IMR-90 (cell line): ENCODE results near the gene CNTN4. TPM values are rescaled to one million over a fixed set of nuclear protein-coding genes. Genes with fewer than 3 reads are reported as not detected.

Experiments
- ATAC-seq: fragments of 200-7000 bp; cut with Tn5 transposase; 2 replicates; pipeline ENCODE4 v1.9.1; 2020; ENCODE audit warnings: low read depth, mild to moderate bottlenecking, moderate library complexity
- BruUV-seq: library from RNA; stranded (reverse); fragments of 400-500 nt; replicated peaks from 2 replicates; lab custom pipeline; 2021; lab: Mats Ljungman, UMichigan
- CTCF ChIA-PET: fragments of 300-600 bp; formaldehyde crosslinking; extraction: SDS; loops from one replicate; lab custom pipeline; 2021; ENCODE audit warnings: antibody characterized with exemption; lab: Yijun Ruan, JAX
- POLR2A ChIA-PET: fragments of 300-600 bp; sonication (Branson Sonifier 250); formaldehyde crosslinking; loops from one replicate; lab custom pipeline; 2022; ENCODE audit warnings: antibody characterized with exemption; ENCODE audit not compliant: unreplicated experiment; lab: Charles Lee
- DNase-seq: peaks from one replicate; pipeline ENCODE4 v3.0.0; 2013
- H2AFZ ChIP-seq: replicated peaks from 2 replicates; pipeline ENCODE3; 2013; ENCODE audit warnings: low read length, mild to moderate bottlenecking; ENCODE audit not compliant: poor library complexity
- H2AK5ac ChIP-seq: 2 replicates; pipeline ENCODE4 v1.6.1; 2013; ENCODE audit warnings: low read depth, low read length, inconsistent platforms
- H2AK9ac ChIP-seq: replicated peaks from 2 replicates; pipeline ENCODE3; 2013; ENCODE audit warnings: mild to moderate bottlenecking, low read depth, low read length, moderate library complexity; ENCODE audit not compliant: poor library complexity
- H2BK120ac ChIP-seq: 2 replicates; pipeline ENCODE4 v1.6.1; 2013; ENCODE audit warnings: low read depth, low read length, inconsistent platforms
- H2BK15ac ChIP-seq: 3 replicates; pipeline ENCODE4 v1.6.1; 2013; ENCODE audit warnings: low read depth, low read length, inconsistent platforms
- H2BK20ac ChIP-seq: 2 replicates; pipeline ENCODE4 v1.6.1; 2013; ENCODE audit warnings: low read depth, mild to moderate bottlenecking, inconsistent platforms, low read length, moderate library complexity
- H2BK5ac ChIP-seq: 2 replicates; pipeline ENCODE4 v1.6.1; 2013; ENCODE audit warnings: mild to moderate bottlenecking, low read depth, low read length, inconsistent platforms; ENCODE audit not compliant: poor library complexity, severe bottlenecking
- H3K14ac ChIP-seq: replicated peaks from 2 replicates; pipeline ENCODE4 v1.6.1; 2013; ENCODE audit warnings: low read depth, low read length, inconsistent platforms
- H3K18ac ChIP-seq: 2 replicates; pipeline ENCODE4 v1.6.1; 2013; ENCODE audit warnings: low read depth, low read length, control low read depth
- H3K23ac ChIP-seq: 2 replicates; pipeline ENCODE4 v1.6.1; 2013; ENCODE audit warnings: low read depth, low read length, inconsistent platforms
- H3K27ac ChIP-seq: 2 replicates; pipeline ENCODE4 v1.5.1; 2013; ENCODE audit warnings: mild to moderate bottlenecking, control low read depth, low read length; ENCODE audit not compliant: insufficient read depth
- H3K27me3 ChIP-seq: 2 replicates; pipeline ENCODE4 v1.6.1; 2013; ENCODE audit warnings: low read length; ENCODE audit not compliant: control insufficient read depth, insufficient read depth
- H3K36me3 ChIP-seq: 2 replicates; pipeline ENCODE4 v1.6.1; 2013; ENCODE audit warnings: low read length, mixed read lengths; ENCODE audit not compliant: control insufficient read depth, insufficient read depth
- H3K4ac ChIP-seq: 2 replicates; pipeline ENCODE4 v1.6.1; 2013; ENCODE audit warnings: low read depth, low read length, inconsistent platforms
- H3K4me1 ChIP-seq: 2 replicates; pipeline ENCODE4 v1.6.1; 2013; ENCODE audit warnings: low read length, mixed read lengths; ENCODE audit not compliant: control insufficient read depth, insufficient read depth
- H3K4me2 ChIP-seq: 2 replicates; pipeline ENCODE4 v1.6.1; 2013; ENCODE audit warnings: low read depth, mild to moderate bottlenecking, control low read depth, low read length, moderate library complexity
- H3K4me3 ChIP-seq: 2 replicates; pipeline ENCODE4 v1.5.1; 2013; ENCODE audit warnings: low read depth, mild to moderate bottlenecking, control low read depth, low read length, moderate library complexity; ENCODE audit not compliant: insufficient read depth
- H3K56ac ChIP-seq: 2 replicates; pipeline ENCODE4 v1.6.1; 2013; ENCODE audit warnings: low read length, inconsistent platforms; ENCODE audit not compliant: insufficient read depth; ENCODE audit errors: extremely low read depth
- H3K79me1 ChIP-seq, 2 experiments: 2 replicates each; pipeline ENCODE4 v1.6.1; 2013; ENCODE audit warnings: low read length in 2 of 2, inconsistent platforms in 1 of 2, low read depth in 1 of 2
- H3K9ac ChIP-seq: 2 replicates; pipeline ENCODE4 v1.6.1; 2013; ENCODE audit warnings: low read depth, low read length, control low read depth
- H3K9me1 ChIP-seq: 2 replicates; pipeline ENCODE4 v1.6.1; 2013; ENCODE audit warnings: low read length, inconsistent platforms; ENCODE audit not compliant: insufficient read depth
- H3K9me3 ChIP-seq: 2 replicates; pipeline ENCODE4 v1.6.1; 2013; ENCODE audit warnings: low read length; ENCODE audit not compliant: control insufficient read depth, insufficient read depth
- H4K20me1 ChIP-seq: 2 replicates; pipeline ENCODE4 v1.6.1; 2013; ENCODE audit warnings: low read length, inconsistent platforms; ENCODE audit not compliant: insufficient read depth
- H4K5ac ChIP-seq: 2 replicates; pipeline ENCODE4 v1.6.1; 2013; ENCODE audit warnings: mild to moderate bottlenecking, low read depth, low read length, control low read depth
- H4K8ac ChIP-seq, 2 experiments: 2 replicates each; pipeline ENCODE4 v1.6.1; 2013; ENCODE audit warnings: low read depth in 2 of 2, low read length in 2 of 2, control low read depth in 1 of 2, inconsistent platforms in 1 of 2
- H4K91ac ChIP-seq: 2 replicates; pipeline ENCODE4 v1.6.1; 2013; ENCODE audit warnings: low read depth, low read length, inconsistent platforms; ENCODE audit not compliant: insufficient read depth
- BHLHE40 ChIP-seq: fragments of 150-350 bp; IDR thresholded peaks from 2 replicates; pipeline ENCODE4 v1.6.1; 2016; ENCODE audit warnings: mild to moderate bottlenecking, low read depth, low read length
- CEBPB ChIP-seq: IDR thresholded peaks from 2 replicates; pipeline ENCODE4 v1.6.1; 2012; ENCODE audit warnings: low read depth, low read length, improper control_type of control experiment
- CHD1 ChIP-seq: IDR thresholded peaks from 2 replicates; pipeline ENCODE4 v1.6.1; 2012; ENCODE audit warnings: low read depth, low read length, improper control_type of control experiment
- CTCF ChIP-seq: conservative IDR thresholded peaks from 2 replicates; pipeline ENCODE4 v1.5.1; 2012; ENCODE audit warnings: mild to moderate bottlenecking, low read depth, low read length, improper control_type of control experiment
- ELK1 ChIP-seq: fragments of 150-350 bp; IDR thresholded peaks from 2 replicates; pipeline ENCODE4 v1.6.1; 2016; ENCODE audit warnings: low read depth, mild to moderate bottlenecking, low read length, moderate library complexity, borderline replicate concordance
- FOS ChIP-seq: fragments of 150-350 bp; IDR thresholded peaks from 2 replicates; pipeline ENCODE4 v1.6.1; 2016; ENCODE audit warnings: low read depth, low read length
- MAFK ChIP-seq: IDR thresholded peaks from 2 replicates; pipeline ENCODE4 v1.6.1; 2012; ENCODE audit warnings: low read depth, low read length, improper control_type of control experiment
- MAZ ChIP-seq: IDR thresholded peaks from 2 replicates; pipeline ENCODE4 v1.6.1; 2012; ENCODE audit warnings: low read depth, mild to moderate bottlenecking, low read length, improper control_type of control experiment, moderate library complexity, borderline replicate concordance
- MXI1 ChIP-seq: IDR thresholded peaks from 2 replicates; pipeline ENCODE4 v1.6.1; 2012; ENCODE audit warnings: low read depth, mild to moderate bottlenecking, low read length, moderate library complexity, borderline replicate concordance
- NFE2L2 ChIP-seq: fragments of 150-350 bp; IDR thresholded peaks from 2 replicates; pipeline ENCODE4 v1.6.1; 2016; ENCODE audit warnings: low read depth, mild to moderate bottlenecking, low read length
- POLR2A ChIP-seq: IDR thresholded peaks from 2 replicates; pipeline ENCODE4 v1.6.1; 2012; ENCODE audit warnings: mild to moderate bottlenecking, low read depth, low read length
- RAD21 ChIP-seq: IDR thresholded peaks from 2 replicates; pipeline ENCODE4 v1.6.1; 2012; ENCODE audit warnings: low read length, improper control_type of control experiment
- RCOR1 ChIP-seq: IDR thresholded peaks from 2 replicates; pipeline ENCODE4 v1.6.1; 2012; ENCODE audit warnings: mild to moderate bottlenecking, low read length, improper control_type of control experiment; ENCODE audit not compliant: insufficient replicate concordance
- RFX5 ChIP-seq: IDR thresholded peaks from 2 replicates; pipeline ENCODE4 v1.8.0; 2012; ENCODE audit warnings: low read depth, mild to moderate bottlenecking, low read length, moderate library complexity
- SMC3 ChIP-seq: fragments of 150-350 bp; IDR thresholded peaks from 2 replicates; pipeline ENCODE4 v1.6.1; 2016; ENCODE audit warnings: low read depth, mild to moderate bottlenecking, antibody characterized with exemption, low read length, moderate library complexity
- USF2 ChIP-seq: fragments of 150-350 bp; IDR thresholded peaks from 2 replicates; pipeline ENCODE4 v1.6.1; 2017; ENCODE audit warnings: mild to moderate bottlenecking, antibody characterized with exemption, low read length, low read depth
- dilution Hi-C: fragments of 300-500 bp; cut with HindIII; formaldehyde crosslinking; loops from one replicate; pipeline ENCODE4 v1.14.3; 2018; ENCODE audit warnings: low sequenced_read_pairs; ENCODE audit not compliant: unreplicated experiment
- in situ Hi-C: fragments of 300-500 bp; cut with MboI; formaldehyde crosslinking; loops from 3 replicates; pipeline ENCODE4 v1.14.3; 2019; ENCODE audit warnings: low sequenced_read_pairs, inconsistent platforms, mixed read lengths
- intact Hi-C: fragments of 100-400 bp; cut with micrococcal nuclease; formaldehyde crosslinking; loops from 2 replicates; pipeline ENCODE4 v1.10.0; 2022
- polyA plus RNA-seq, 3 experiments: library from polyadenylated mRNA; depleted of rRNA; stranded (reverse); fragments of >200 nt; gene quantifications; 2 replicates each; pipeline ENCODE4 v1.2.3, GENCODE V29; 2012; ENCODE audit warnings: low replicate concordance in 1 of 3
- total RNA-seq: library from RNA; depleted of rRNA; stranded (reverse); fragments of >200 nt; gene quantifications from 2 replicates; pipeline ENCODE4 v1.2.3, GENCODE V29; 2012

Gene CNTN4
- total and polyA plus RNA-seq, 2 of the 4 experiments (the other 2 are of a cell fraction): under 0.01 TPM; not detected in 1

- no peak overlapping the region for H3K4ac ChIP-seq
- H3K4me1 ChIP-seq: no peaks in the 10 kb centered on the region
- H4K91ac ChIP-seq: no peak overlapping the region
- H2BK120ac ChIP-seq: no peak overlapping the region
- in situ Hi-C loops (no loop called here), dilution Hi-C loops (no loop called here), intact Hi-C loops (no loop called here)
- ATAC-seq (no peak), DNase-seq (no peak)
- CTCF ChIA-PET: no interaction called here
- no peak overlapping the region for H2BK15ac ChIP-seq
- no peak overlapping the region for H4K8ac ChIP-seq
- H3K23ac ChIP-seq: no peak overlapping the region
- no TSS peak for BruUV-seq
- no peak overlapping the region for H3K4me3 ChIP-seq
- POLR2A ChIA-PET: no interaction called here
- no peaks in the 10 kb centered on the region for H4K20me1 ChIP-seq
- H2AFZ ChIP-seq: no peak overlapping the region
- H3K56ac ChIP-seq: no peak overlapping the region
- H3K18ac ChIP-seq: no peak overlapping the region
- no peak overlapping the region for H2BK20ac ChIP-seq
- no peaks in the 10 kb centered on the region for H3K79me1 ChIP-seq
- H3K9ac ChIP-seq: no peak overlapping the region
- no peaks in the 10 kb centered on the region for H3K27me3 ChIP-seq
- H3K36me3 ChIP-seq: no peaks in the 10 kb centered on the region
- no peak overlapping the region for H2BK5ac ChIP-seq
- no peaks in the 10 kb centered on the region for H3K9me1 ChIP-seq
- peaks cover 12% of the 10 kb centered on the region for H3K9me3 ChIP-seq
- no peak overlapping the region for H2AK5ac ChIP-seq
- H2AK9ac ChIP-seq: no peak overlapping the region
- H3K4me2 ChIP-seq: no peak overlapping the region
- no peak overlapping the region for H4K5ac ChIP-seq
- H3K14ac ChIP-seq: no peak overlapping the region
- no peak overlapping the region for H3K27ac ChIP-seq
- TF ChIP-seq CHD1 (no peak), MAZ (no peak), USF2 (no peak), ELK1 (no peak), BHLHE40 (no peak), RFX5 (no peak), SMC3 (no peak), MXI1 (no peak), RCOR1 (no peak), CEBPB (no peak), FOS (no peak), CTCF (no peak), RAD21 (no peak), MAFK (no peak), POLR2A (no peak), NFE2L2 (no peak)
Measured at GRCh38 chr3:2133146-2133545, 34.5 kb downstream of the CNTN4 start.
